NCI-H345 treated with DMSO at 0.1 percent for 48 hours (cell line): ENCODE measurements around the gene VAPA.

Source experiments
- DNase-seq: peaks from one replicate; lab custom pipeline; 2025; ENCODE audit not compliant: unreplicated experiment; lab: John Stamatoyannopoulos, UW

Gene VAPA

GRCh38 chr18:9994701-9995235 is 81.0 kb downstream of the VAPA start:
- DNase-seq = no peak

GRCh38 chr18:9995631-9996030 is 81.8 kb downstream of the VAPA start:
- no peak for DNase-seq

GRCh38 chr18:9996094-9996493 is 82.3 kb downstream of the VAPA start:
- DNase-seq = no peak

- no peak for DNase-seq
These were observed 83.9 kb downstream of the VAPA start for GRCh38 chr18:9997711-9998110.

GRCh38 chr18:9998330-9998729 is 84.5 kb downstream of the VAPA start:
- DNase-seq = no peak

GRCh38 chr18:10002280-10002679 is 88.5 kb downstream of the VAPA start:
- DNase-seq = no peak

GRCh38 chr18:10003281-10003680 is 89.5 kb downstream of the VAPA start:
- DNase-seq = no peak

GRCh38 chr18:10003866-10004265 is 90.0 kb downstream of the VAPA start:
- no peak for DNase-seq

GRCh38 chr18:10006311-10006893 is 92.6 kb downstream of the VAPA start:
- DNase-seq = no peak

- no peak for DNase-seq
These were observed 94.3 kb downstream of the VAPA start for GRCh38 chr18:10008006-10008647.
